GM15510 (cell line): ENCODE measurements around the gene ABLIM1.

Experiments used
- POLR2A ChIP-seq: IDR thresholded peaks from 3 replicates; pipeline ENCODE4 v1.6.1; 2011; ENCODE audit warnings: borderline replicate concordance; ENCODE audit not compliant: insufficient read length; ENCODE audit errors: extremely low read depth

The ABLIM1 gene

GRCh38 chr10:114684084-114684821 is 26.2 kb upstream of the ABLIM1 start:
- no peak for TF ChIP-seq POLR2A

GRCh38 chr10:114683593-114683992 is 25.5 kb upstream of the ABLIM1 start:
- no peak for TF ChIP-seq POLR2A

- no peak for TF ChIP-seq POLR2A
Measured at GRCh38 chr10:114683162-114683561, 25.1 kb upstream of the ABLIM1 start.

- TF ChIP-seq POLR2A = no peak
Measured at GRCh38 chr10:114682532-114682931, 24.5 kb upstream of the ABLIM1 start.

- no peak for TF ChIP-seq POLR2A
Measured at GRCh38 chr10:114682121-114682520, 24.0 kb upstream of the ABLIM1 start.

GRCh38 chr10:114681542-114681941 is 23.5 kb upstream of the ABLIM1 start:
- no peak for TF ChIP-seq POLR2A

- TF ChIP-seq POLR2A = no peak
Measured at GRCh38 chr10:114680543-114681117, 22.6 kb upstream of the ABLIM1 start.

GRCh38 chr10:114679552-114679951 is 21.5 kb upstream of the ABLIM1 start:
- no peak for TF ChIP-seq POLR2A

- no peak for TF ChIP-seq POLR2A
Measured at GRCh38 chr10:114678820-114679219, 20.7 kb upstream of the ABLIM1 start.

- TF ChIP-seq POLR2A = no peak
Measured at GRCh38 chr10:114678336-114678735, 20.3 kb upstream of the ABLIM1 start.

GRCh38 chr10:114674346-114674745 is 16.3 kb upstream of the ABLIM1 start:
- no peak for TF ChIP-seq POLR2A

GRCh38 chr10:114669648-114670047 is 11.6 kb upstream of the ABLIM1 start:
- no peak for TF ChIP-seq POLR2A

GRCh38 chr10:114668375-114669080 is 10.5 kb upstream of the ABLIM1 start:
- no peak for TF ChIP-seq POLR2A

GRCh38 chr10:114665873-114666272 is 7.8 kb upstream of the ABLIM1 start:
- TF ChIP-seq POLR2A = no peak

GRCh38 chr10:114665406-114665805 is 7.3 kb upstream of the ABLIM1 start:
- TF ChIP-seq POLR2A = no peak

- TF ChIP-seq POLR2A = no peak
Measured at GRCh38 chr10:114664127-114664526, 6.1 kb upstream of the ABLIM1 start.
